RWPE2 (cell line): ENCODE measurements around the gene CCSER1.
A peak's percentile ranks its signal among the peaks of the same experiment; 100 is the strongest.

Experiments used
- ATAC-seq: fragments of 200-7000 bp; cut with Tn5 transposase; 3 replicates; pipeline ENCODE4 v1.9.1; 2021; ENCODE audit warnings: low read depth
- DNase-seq: peaks from one replicate; pipeline ENCODE4 v3.0.0-alpha.2; 2020; ENCODE audit warnings: low spot score
- H3K27ac ChIP-seq: fragments of 450-650 bp; 2 replicates; pipeline ENCODE4 v1.5.1; 2017; ENCODE audit warnings: mild to moderate bottlenecking; ENCODE audit not compliant: poor library complexity, severe bottlenecking
- H3K27me3 ChIP-seq: fragments of 250-450 bp; sonication (Bioruptor Pico); 2 replicates; pipeline ENCODE4 v1.5.1; 2021; ENCODE audit warnings: mild to moderate bottlenecking, moderate library complexity; ENCODE audit not compliant: insufficient read depth, poor library complexity, severe bottlenecking
- H3K36me3 ChIP-seq: fragments of 250-450 bp; sonication (Bioruptor Pico); 2 replicates; pipeline ENCODE4 v1.5.1; 2020; ENCODE audit warnings: low read depth, mild to moderate bottlenecking, moderate library complexity
- H3K4me1 ChIP-seq: fragments of 250-450 bp; sonication (Bioruptor Pico); 2 replicates; pipeline ENCODE4 v1.5.1; 2021; ENCODE audit warnings: mild to moderate bottlenecking, moderate library complexity; ENCODE audit not compliant: insufficient read depth, poor library complexity, severe bottlenecking
- H3K4me3 ChIP-seq: fragments of 250-450 bp; sonication (Bioruptor Pico); 2 replicates; pipeline ENCODE4 v1.5.1; 2021; ENCODE audit warnings: mild to moderate bottlenecking, moderate library complexity; ENCODE audit not compliant: severe bottlenecking
- H3K9me3 ChIP-seq: fragments of 250-450 bp; sonication (Bioruptor Pico); 2 replicates; pipeline ENCODE4 v1.5.1; 2021; ENCODE audit warnings: mild to moderate bottlenecking, moderate library complexity; ENCODE audit not compliant: severe bottlenecking
- TF ChIP-seq, protein P1 (sequence below): fragments of 450-650 bp; IDR thresholded peaks from one replicate; pipeline ENCODE4 v1.5.1; 2017; ENCODE audit warnings: mild to moderate bottlenecking, moderate library complexity; ENCODE audit not compliant: poor library complexity, severe bottlenecking

The CCSER1 gene

DNA sequence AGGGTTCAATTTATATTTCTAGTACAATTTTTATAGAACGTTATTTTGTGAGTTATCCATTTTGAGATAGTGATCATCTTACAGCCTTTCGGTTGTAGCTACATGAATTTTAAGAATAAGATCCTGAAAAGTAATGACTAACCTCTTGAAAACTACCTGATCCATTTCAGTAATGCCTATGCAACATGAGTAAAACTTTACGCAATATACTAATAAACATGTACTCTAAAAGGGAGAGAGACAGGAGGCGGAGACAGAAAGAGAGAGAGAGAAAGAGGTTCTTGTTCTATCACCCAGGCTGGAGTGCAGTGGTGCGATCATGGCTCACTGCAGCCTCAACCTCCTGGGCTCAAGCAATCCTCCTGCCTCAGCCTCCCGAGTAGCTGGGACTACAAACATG, 816.1 kb downstream of the CCSER1 start:
- TF ChIP-seq, protein P1, sequence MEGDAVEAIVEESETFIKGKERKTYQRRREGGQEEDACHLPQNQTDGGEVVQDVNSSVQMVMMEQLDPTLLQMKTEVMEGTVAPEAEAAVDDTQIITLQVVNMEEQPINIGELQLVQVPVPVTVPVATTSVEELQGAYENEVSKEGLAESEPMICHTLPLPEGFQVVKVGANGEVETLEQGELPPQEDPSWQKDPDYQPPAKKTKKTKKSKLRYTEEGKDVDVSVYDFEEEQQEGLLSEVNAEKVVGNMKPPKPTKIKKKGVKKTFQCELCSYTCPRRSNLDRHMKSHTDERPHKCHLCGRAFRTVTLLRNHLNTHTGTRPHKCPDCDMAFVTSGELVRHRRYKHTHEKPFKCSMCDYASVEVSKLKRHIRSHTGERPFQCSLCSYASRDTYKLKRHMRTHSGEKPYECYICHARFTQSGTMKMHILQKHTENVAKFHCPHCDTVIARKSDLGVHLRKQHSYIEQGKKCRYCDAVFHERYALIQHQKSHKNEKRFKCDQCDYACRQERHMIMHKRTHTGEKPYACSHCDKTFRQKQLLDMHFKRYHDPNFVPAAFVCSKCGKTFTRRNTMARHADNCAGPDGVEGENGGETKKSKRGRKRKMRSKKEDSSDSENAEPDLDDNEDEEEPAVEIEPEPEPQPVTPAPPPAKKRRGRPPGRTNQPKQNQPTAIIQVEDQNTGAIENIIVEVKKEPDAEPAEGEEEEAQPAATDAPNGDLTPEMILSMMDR, result no peak

DNA sequence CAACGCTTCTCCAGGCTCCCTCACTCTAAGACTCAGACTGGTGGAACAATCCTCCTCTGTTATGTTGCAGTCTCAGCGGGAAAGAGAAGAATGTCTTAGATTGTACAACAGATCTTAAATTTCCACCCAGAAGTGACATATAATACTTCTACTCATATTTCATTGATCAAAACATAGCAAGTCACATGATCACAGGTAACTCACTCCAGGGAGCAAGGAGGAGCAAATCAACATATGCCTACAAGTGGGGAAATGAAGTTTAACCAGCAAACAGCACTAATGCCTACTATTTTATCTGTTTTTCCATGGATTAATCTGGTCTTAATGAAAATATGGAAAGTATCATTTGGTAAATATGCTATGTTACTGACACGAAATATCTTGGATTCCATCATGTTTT, 819.8 kb downstream of the CCSER1 start:
- ATAC-seq (no peak), DNase-seq (no peak)
- H3K27ac ChIP-seq, result no peak overlapping the region
- H3K9me3 ChIP-seq, result no peaks in the 10 kb centered on the region
- no peak overlapping the region for H3K4me3 ChIP-seq
- no peaks in the 10 kb centered on the region for H3K27me3 ChIP-seq
- TF ChIP-seq, protein P1, result no peak
- H3K4me1 ChIP-seq, result peaks cover 27% of the 10 kb centered on the region
- no peaks in the 10 kb centered on the region for H3K36me3 ChIP-seq

More for the DNA sequence above, 816.1 kb downstream of the CCSER1 start:
- H3K4me1 ChIP-seq, result peaks cover 6% of the 10 kb centered on the region
- no peaks in the 10 kb centered on the region for H3K27me3 ChIP-seq
- DNase-seq, result no peak
- no peak overlapping the region for H3K4me3 ChIP-seq
- no peaks in the 10 kb centered on the region for H3K36me3 ChIP-seq
- ATAC-seq, result peak; percentile 63
- H3K9me3 ChIP-seq, result no peaks in the 10 kb centered on the region
- no peak overlapping the region for H3K27ac ChIP-seq

DNA sequence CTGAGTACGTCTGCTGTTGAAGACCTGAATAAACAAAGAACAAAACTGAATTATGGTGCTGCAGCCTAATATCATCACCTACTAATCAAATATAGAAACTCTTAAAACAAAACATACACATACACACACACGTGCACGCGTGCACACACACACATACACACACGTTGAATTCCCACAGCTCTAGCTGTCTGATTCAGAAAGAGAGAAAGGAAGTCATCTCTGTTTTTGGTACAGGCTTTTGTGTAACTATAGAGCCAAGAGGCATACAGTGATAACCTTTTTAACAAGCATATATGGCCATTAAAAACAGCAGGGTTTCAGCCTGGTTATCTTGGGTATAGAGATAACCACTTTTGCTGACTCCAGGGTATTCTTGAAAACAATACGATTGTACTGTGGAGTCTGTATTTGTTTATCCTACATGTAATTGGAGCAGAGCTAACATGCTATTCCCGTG, 823.2 kb downstream of the CCSER1 start:
- TF ChIP-seq, protein P1, result no peak
- Histone ChIP-seq H3K4me1 (peaks cover 21% of the 10 kb centered on the region), H3K27ac (peak overlapping the region; percentile 55), H3K4me3 (no peak overlapping the region), H3K9me3 (no peaks in the 10 kb centered on the region), H3K36me3 (no peaks in the 10 kb centered on the region; the same call in 1 of the 2 replicates), H3K27me3 (no peaks in the 10 kb centered on the region)
- DNase-seq (no peak), ATAC-seq (peak; percentile 19; the same call in 2 of the 3 replicates)

DNA sequence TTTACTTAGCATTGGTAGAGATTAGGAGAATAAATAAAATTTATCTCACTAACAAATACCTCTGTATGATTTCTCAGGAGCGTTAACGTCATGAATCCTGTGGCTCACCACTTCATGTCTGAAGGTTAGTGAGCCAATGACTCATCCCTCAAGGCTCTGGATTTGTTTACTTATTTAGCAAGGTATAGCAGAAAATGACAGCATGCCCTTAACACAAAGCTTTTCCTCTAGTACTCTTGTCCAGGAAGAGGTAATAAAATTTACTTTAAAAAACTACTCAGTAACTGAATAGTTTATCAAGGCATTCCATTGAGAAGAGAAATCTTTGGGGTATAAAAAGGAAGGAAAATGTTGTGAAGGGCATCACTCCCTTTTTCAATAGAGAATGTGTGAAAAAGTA, 823.8 kb downstream of the CCSER1 start:
- Histone ChIP-seq H3K4me3 (no peak overlapping the region), H3K36me3 (no peaks in the 10 kb centered on the region; the same call in 1 of the 2 replicates), H3K27ac (peak overlapping the region; percentile 55), H3K4me1 (peaks cover 21% of the 10 kb centered on the region), H3K27me3 (no peaks in the 10 kb centered on the region), H3K9me3 (no peaks in the 10 kb centered on the region)
- DNase-seq (no peak), ATAC-seq (peak; percentile 99)
- TF ChIP-seq, protein P1, result no peak

DNA sequence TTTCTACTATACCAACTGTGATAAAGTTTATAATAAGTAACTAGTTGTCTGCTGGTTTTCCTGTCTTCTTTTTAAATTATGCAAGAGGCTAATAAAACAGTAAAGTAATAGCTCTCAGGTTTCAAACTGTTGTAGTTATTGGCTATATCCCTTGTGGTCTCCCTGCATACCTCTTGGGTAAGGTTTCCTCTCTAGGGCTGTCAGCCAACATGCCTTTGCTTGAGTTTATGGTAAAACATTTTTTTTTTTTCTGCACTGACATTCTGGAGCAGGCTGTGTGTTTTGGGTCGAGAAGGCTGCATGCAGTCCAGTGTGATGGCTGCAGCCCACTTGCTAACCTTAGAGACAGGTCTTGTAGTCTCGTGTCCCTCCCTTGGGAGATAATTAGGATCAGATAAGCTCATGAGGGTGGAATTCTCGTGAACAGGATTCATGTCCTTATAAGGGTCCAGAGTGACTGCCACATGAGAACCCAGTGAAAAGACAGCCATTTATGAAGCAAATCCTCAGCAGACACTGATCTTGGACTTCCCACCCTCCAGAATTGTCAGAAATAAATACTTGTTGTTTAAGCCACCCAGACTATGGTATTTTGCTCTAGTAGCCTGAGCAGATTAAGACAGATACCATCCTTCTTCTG, 831.2 kb downstream of the CCSER1 start:
- DNase-seq (peak; percentile 58), ATAC-seq (peak; percentile 100)
- Histone ChIP-seq H3K4me1 (peaks cover 17% of the 10 kb centered on the region), H3K4me3 (no peak overlapping the region), H3K27ac (peak overlapping the region; percentile 55), H3K36me3 (no peaks in the 10 kb centered on the region; the same call in 1 of the 2 replicates), H3K27me3 (no peaks in the 10 kb centered on the region), H3K9me3 (no peaks in the 10 kb centered on the region)
- TF ChIP-seq, protein P1, result no peak
